ENCODE results near the gene HAPLN1.

HAPLN1 gene

GRCh38 chr5:83641946-83642345 lies 78.7 kb downstream of the HAPLN1 start:
- DNase-seq (ENCODE audit: low spot score) = no peak

GRCh38 chr5:83639911-83640310 lies 80.7 kb downstream of the HAPLN1 start:
- DNase-seq (ENCODE audit: low spot score) = no peak

- DNase-seq (ENCODE audit: low spot score) = no peak
Measured at GRCh38 chr5:83636156-83636555, 84.5 kb downstream of the HAPLN1 start.

- DNase-seq (ENCODE audit: low spot score) = no peak
Measured at GRCh38 chr5:83633285-83633684, 87.4 kb downstream of the HAPLN1 start.

GRCh38 chr5:83632874-83633273 lies 87.8 kb downstream of the HAPLN1 start:
- peak; percentile 72 for DNase-seq (ENCODE audit: low spot score)

GRCh38 chr5:83628360-83628759 lies 92.3 kb downstream of the HAPLN1 start:
- no peak for DNase-seq (ENCODE audit: low spot score)

GRCh38 chr5:83614841-83615240 lies 105.8 kb downstream of the HAPLN1 start:
- DNase-seq (ENCODE audit: low spot score) = no peak

GRCh38 chr5:83608122-83608521 lies 112.5 kb downstream of the HAPLN1 start:
- peak; percentile 52 for DNase-seq (ENCODE audit: low spot score)

GRCh38 chr5:83595217-83595616 lies 125.4 kb downstream of the HAPLN1 start:
- DNase-seq (ENCODE audit: low spot score) = no peak

GRCh38 chr5:83590966-83591365 lies 129.7 kb downstream of the HAPLN1 start:
- no peak for DNase-seq (ENCODE audit: low spot score)

- no peak for DNase-seq (ENCODE audit: low spot score)
Measured at GRCh38 chr5:83589786-83590185, 130.9 kb downstream of the HAPLN1 start.

Data from kidney tubule cell (primary cell).